Loucy (cell line): Measurements from ENCODE around the gene GTPBP1.

Experiments
- H2AFZ ChIP-seq: fragments of 200-600 bp; sonication (generic); 2 replicates; pipeline ENCODE4 v1.6.0; 2016; ENCODE audit warnings: antibody characterized with exemption, mild to moderate bottlenecking, low read length, moderate library complexity
- H3F3A ChIP-seq: fragments of 200-600 bp; 2 replicates; pipeline ENCODE4 v1.6.0; 2016; ENCODE audit warnings: antibody characterized with exemption, low read depth, mild to moderate bottlenecking
- H3K27me3 ChIP-seq: fragments of 200-600 bp; sonication (generic); 2 replicates; pipeline ENCODE4 v1.6.1; 2014; ENCODE audit warnings: low read length, mild to moderate bottlenecking; ENCODE audit not compliant: insufficient read depth, poor library complexity, severe bottlenecking
- H3K36me3 ChIP-seq: fragments of 200-600 bp; sonication (generic); 2 replicates; pipeline ENCODE4 v1.6.1; 2016; ENCODE audit warnings: low read length; ENCODE audit not compliant: insufficient read depth
- H3K4me1 ChIP-seq: fragments of 200-600 bp; sonication (generic); 2 replicates; pipeline ENCODE4 v1.5.1; 2014; ENCODE audit warnings: low read length, mild to moderate bottlenecking; ENCODE audit not compliant: insufficient read depth, poor library complexity, severe bottlenecking
- H3K4me2 ChIP-seq: fragments of 200-600 bp; sonication (generic); 2 replicates; pipeline ENCODE4 v1.6.0; 2014; ENCODE audit warnings: antibody characterized with exemption, low read length, low read depth, mild to moderate bottlenecking; ENCODE audit not compliant: poor library complexity, severe bottlenecking
- H3K4me3 ChIP-seq: fragments of 200-600 bp; sonication (generic); 2 replicates; pipeline ENCODE4 v1.5.1; 2014; ENCODE audit warnings: low read length, mild to moderate bottlenecking, mixed read lengths; ENCODE audit not compliant: poor library complexity, severe bottlenecking
- H3K79me2 ChIP-seq: fragments of 200-600 bp; sonication (generic); 2 replicates; pipeline ENCODE4 v1.6.1; 2014; ENCODE audit warnings: low read length; ENCODE audit not compliant: insufficient read depth
- H3K9ac ChIP-seq: fragments of 200-600 bp; sonication (generic); 2 replicates; pipeline ENCODE4 v1.6.0; 2014; ENCODE audit warnings: mild to moderate bottlenecking, low read depth, low read length, moderate library complexity; ENCODE audit not compliant: poor library complexity, severe bottlenecking
- H3K9me2 ChIP-seq: fragments of 200-600 bp; sonication (generic); replicated peaks from 2 replicates; pipeline ENCODE4 v1.6.1; 2016; ENCODE audit warnings: low read depth, low read length, mixed read lengths
- H3K9me3 ChIP-seq: fragments of 200-600 bp; sonication (generic); 2 replicates; pipeline ENCODE4 v1.6.1; 2014; ENCODE audit warnings: mild to moderate bottlenecking, antibody characterized with exemption, low read length, low read depth; ENCODE audit not compliant: insufficient read depth
- H4K20me1 ChIP-seq: fragments of 200-600 bp; sonication (generic); 2 replicates; pipeline ENCODE4 v1.6.0; 2014; ENCODE audit warnings: antibody characterized with exemption, low read length, mild to moderate bottlenecking; ENCODE audit not compliant: insufficient read depth, poor library complexity, severe bottlenecking
- CTCF ChIP-seq: fragments of 200-600 bp; sonication (generic); conservative IDR thresholded peaks from 2 replicates; pipeline ENCODE4 v1.5.1; 2014; ENCODE audit warnings: mild to moderate bottlenecking, antibody characterized with exemption, low read length
- EZH2phosphoT487 ChIP-seq: fragments of 200-600 bp; IDR thresholded peaks from 2 replicates; pipeline ENCODE4 v1.6.1; 2018; ENCODE audit warnings: antibody characterized with exemption, mild to moderate bottlenecking, moderate library complexity, borderline replicate concordance

The GTPBP1 gene

GRCh38 chr22:38742176-38742942 is 36.6 kb downstream of the GTPBP1 start:
- no peaks in the 10 kb centered on the region for H3K4me1 ChIP-seq
- H3K79me2 ChIP-seq, result peaks cover 4% of the 10 kb centered on the region
- no peak for TF ChIP-seq EZH2phosphoT487
- TF ChIP-seq CTCF, result no peak
- H3K27me3 ChIP-seq, result no peaks in the 10 kb centered on the region
- no peaks in the 10 kb centered on the region for H4K20me1 ChIP-seq
- H3K9me2 ChIP-seq, result no peaks in the 10 kb centered on the region
- no peak overlapping the region for H3K4me3 ChIP-seq
- H3K4me2 ChIP-seq, result no peak overlapping the region
- no peaks in the 10 kb centered on the region for H3K9me3 ChIP-seq
- H3K9ac ChIP-seq, result no peak overlapping the region
- H2AFZ ChIP-seq, result no peak overlapping the region
- H3K36me3 ChIP-seq, result peaks cover 91% of the 10 kb centered on the region; the same call in 1 of the 2 replicates
- H3F3A ChIP-seq, result no peaks in the 10 kb centered on the region

DNA sequence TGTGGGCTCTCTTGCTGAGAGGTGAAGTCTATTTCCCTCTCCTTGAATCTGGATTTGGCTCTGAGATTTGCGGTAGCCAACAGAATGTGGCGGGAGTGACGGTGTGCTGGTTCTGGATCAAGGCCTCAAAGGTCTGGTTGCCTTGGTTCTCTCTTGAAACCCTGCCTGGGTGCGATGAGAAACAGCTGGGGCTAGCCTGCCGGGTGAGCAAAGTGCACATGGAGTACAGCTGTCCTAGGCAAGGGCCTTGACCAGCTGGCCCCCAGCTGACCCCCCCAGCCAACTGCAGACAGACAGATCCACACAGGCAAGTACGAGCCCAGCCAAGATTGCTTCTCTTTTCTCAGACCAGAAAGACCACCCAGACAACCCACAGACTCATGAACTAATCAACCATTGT is 39.2 kb downstream of the GTPBP1 start:
- Histone ChIP-seq H3K36me3 (peaks cover 89% of the 10 kb centered on the region; the same call in 1 of the 2 replicates), H3K9ac (no peak overlapping the region), H3F3A (no peaks in the 10 kb centered on the region), H3K9me3 (no peaks in the 10 kb centered on the region), H3K79me2 (peaks cover 22% of the 10 kb centered on the region), H3K27me3 (no peaks in the 10 kb centered on the region), H4K20me1 (peaks cover 10% of the 10 kb centered on the region), H2AFZ (no peak overlapping the region), H3K4me3 (no peak overlapping the region), H3K9me2 (no peaks in the 10 kb centered on the region), H3K4me1 (no peaks in the 10 kb centered on the region), H3K4me2 (no peak overlapping the region)
- no peak for TF ChIP-seq EZH2phosphoT487

- Histone ChIP-seq H3K79me2 (peaks cover 31% of the 10 kb centered on the region), H4K20me1 (peaks cover 12% of the 10 kb centered on the region), H3K9me3 (no peaks in the 10 kb centered on the region), H3K4me2 (no peak overlapping the region), H3K9me2 (no peaks in the 10 kb centered on the region), H3K4me3 (no peak overlapping the region), H3K36me3 (peaks cover 89% of the 10 kb centered on the region; the same call in 1 of the 2 replicates), H3F3A (no peaks in the 10 kb centered on the region), H3K27me3 (no peaks in the 10 kb centered on the region), H3K4me1 (no peaks in the 10 kb centered on the region), H3K9ac (no peak overlapping the region), H2AFZ (no peak overlapping the region)
- TF ChIP-seq CTCF (no peak), EZH2phosphoT487 (no peak)
Observed at GRCh38 chr22:38745676-38746460, 40.1 kb downstream of the GTPBP1 start.
